Liver (tissue), 3 donors: ENCODE measurements around the gene MGAT5.

Experiments
- ATF3 ChIP-seq: IDR thresholded peaks from 2 replicates; pipeline ENCODE4 v1.6.1; 2016; ENCODE audit warnings: antibody characterized with exemption
- HNF4A ChIP-seq, 2 donors: conservative IDR thresholded peaks; 2 replicates each; pipeline ENCODE4 v1.6.1; 2016; ENCODE audit warnings: antibody characterized with exemption in 2 of 2, mild to moderate bottlenecking in 2 of 2
- HNF4G ChIP-seq: IDR thresholded peaks from 2 replicates; pipeline ENCODE4 v1.6.1; 2016; ENCODE audit warnings: antibody characterized with exemption
- JUND ChIP-seq, 2 donors: IDR thresholded peaks; 2 replicates each; pipeline ENCODE4 v1.6.1; 2016; ENCODE audit warnings: antibody characterized with exemption in 2 of 2
- MAX ChIP-seq: IDR thresholded peaks from 2 replicates; pipeline ENCODE4 v1.6.1; 2016; ENCODE audit warnings: antibody characterized with exemption
- RAD21 ChIP-seq, 2 donors: IDR thresholded peaks; 2 replicates each; pipeline ENCODE4 v1.6.1; 2016; ENCODE audit warnings: antibody characterized with exemption in 2 of 2, mild to moderate bottlenecking in 2 of 2
- SP1 ChIP-seq: IDR thresholded peaks from 2 replicates; pipeline ENCODE4 v1.6.1; 2018; ENCODE audit warnings: antibody characterized with exemption, mild to moderate bottlenecking
- TAF1 ChIP-seq: conservative IDR thresholded peaks from 2 replicates; pipeline ENCODE4 v1.6.1; 2016; ENCODE audit warnings: antibody characterized with exemption, mild to moderate bottlenecking
- YY1 ChIP-seq: IDR thresholded peaks from 2 replicates; pipeline ENCODE4 v1.6.1; 2016; ENCODE audit warnings: antibody characterized with exemption, mild to moderate bottlenecking
- TF ChIP-seq, protein P1 (sequence below): fragments of 150-350 bp; IDR thresholded peaks from 2 replicates; pipeline ENCODE4 v1.5.1; 2017; ENCODE audit warnings: improper control_type of control experiment, low read depth, low read length; ENCODE audit not compliant: missing input control
- TF ChIP-seq, protein P2 (sequence below): IDR thresholded peaks from 2 replicates; pipeline ENCODE4 v1.6.1; 2016; ENCODE audit warnings: antibody characterized with exemption, mild to moderate bottlenecking
- TF ChIP-seq, protein P3 (sequence below): IDR thresholded peaks from 2 replicates; pipeline ENCODE4 v1.6.1; 2016; ENCODE audit warnings: antibody characterized with exemption
- donor health status: healthy.
- donor health status: healthy.

DNA sequence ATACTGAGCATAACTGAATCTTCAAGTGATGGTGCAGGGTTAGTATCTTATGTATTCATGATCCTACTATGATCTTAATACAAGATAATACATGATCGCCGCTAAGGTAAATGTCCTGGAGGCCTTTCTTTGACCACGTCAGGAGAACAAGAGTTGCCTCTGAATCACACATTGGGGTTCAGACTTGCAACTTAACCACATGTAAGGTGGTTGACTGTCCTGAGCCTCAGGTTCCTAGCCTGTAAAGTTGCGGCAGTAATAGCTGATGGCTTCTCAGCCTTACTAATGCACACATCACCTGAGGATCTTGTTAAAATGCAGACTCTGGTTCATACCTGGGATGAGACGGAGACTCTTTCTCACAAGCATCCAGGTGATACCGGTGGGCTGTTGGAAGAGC lies 112.5 kb downstream of the MGAT5 start:
- TF ChIP-seq, protein P1, sequence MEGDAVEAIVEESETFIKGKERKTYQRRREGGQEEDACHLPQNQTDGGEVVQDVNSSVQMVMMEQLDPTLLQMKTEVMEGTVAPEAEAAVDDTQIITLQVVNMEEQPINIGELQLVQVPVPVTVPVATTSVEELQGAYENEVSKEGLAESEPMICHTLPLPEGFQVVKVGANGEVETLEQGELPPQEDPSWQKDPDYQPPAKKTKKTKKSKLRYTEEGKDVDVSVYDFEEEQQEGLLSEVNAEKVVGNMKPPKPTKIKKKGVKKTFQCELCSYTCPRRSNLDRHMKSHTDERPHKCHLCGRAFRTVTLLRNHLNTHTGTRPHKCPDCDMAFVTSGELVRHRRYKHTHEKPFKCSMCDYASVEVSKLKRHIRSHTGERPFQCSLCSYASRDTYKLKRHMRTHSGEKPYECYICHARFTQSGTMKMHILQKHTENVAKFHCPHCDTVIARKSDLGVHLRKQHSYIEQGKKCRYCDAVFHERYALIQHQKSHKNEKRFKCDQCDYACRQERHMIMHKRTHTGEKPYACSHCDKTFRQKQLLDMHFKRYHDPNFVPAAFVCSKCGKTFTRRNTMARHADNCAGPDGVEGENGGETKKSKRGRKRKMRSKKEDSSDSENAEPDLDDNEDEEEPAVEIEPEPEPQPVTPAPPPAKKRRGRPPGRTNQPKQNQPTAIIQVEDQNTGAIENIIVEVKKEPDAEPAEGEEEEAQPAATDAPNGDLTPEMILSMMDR, result no peak
- TF ChIP-seq SP1, result no peak
- TF ChIP-seq YY1, result no peak
- TF ChIP-seq RAD21 (IDR thresholded peaks at IDR 0.05), result no peak
- no peak for TF ChIP-seq MAX
- TF ChIP-seq, protein P2, sequence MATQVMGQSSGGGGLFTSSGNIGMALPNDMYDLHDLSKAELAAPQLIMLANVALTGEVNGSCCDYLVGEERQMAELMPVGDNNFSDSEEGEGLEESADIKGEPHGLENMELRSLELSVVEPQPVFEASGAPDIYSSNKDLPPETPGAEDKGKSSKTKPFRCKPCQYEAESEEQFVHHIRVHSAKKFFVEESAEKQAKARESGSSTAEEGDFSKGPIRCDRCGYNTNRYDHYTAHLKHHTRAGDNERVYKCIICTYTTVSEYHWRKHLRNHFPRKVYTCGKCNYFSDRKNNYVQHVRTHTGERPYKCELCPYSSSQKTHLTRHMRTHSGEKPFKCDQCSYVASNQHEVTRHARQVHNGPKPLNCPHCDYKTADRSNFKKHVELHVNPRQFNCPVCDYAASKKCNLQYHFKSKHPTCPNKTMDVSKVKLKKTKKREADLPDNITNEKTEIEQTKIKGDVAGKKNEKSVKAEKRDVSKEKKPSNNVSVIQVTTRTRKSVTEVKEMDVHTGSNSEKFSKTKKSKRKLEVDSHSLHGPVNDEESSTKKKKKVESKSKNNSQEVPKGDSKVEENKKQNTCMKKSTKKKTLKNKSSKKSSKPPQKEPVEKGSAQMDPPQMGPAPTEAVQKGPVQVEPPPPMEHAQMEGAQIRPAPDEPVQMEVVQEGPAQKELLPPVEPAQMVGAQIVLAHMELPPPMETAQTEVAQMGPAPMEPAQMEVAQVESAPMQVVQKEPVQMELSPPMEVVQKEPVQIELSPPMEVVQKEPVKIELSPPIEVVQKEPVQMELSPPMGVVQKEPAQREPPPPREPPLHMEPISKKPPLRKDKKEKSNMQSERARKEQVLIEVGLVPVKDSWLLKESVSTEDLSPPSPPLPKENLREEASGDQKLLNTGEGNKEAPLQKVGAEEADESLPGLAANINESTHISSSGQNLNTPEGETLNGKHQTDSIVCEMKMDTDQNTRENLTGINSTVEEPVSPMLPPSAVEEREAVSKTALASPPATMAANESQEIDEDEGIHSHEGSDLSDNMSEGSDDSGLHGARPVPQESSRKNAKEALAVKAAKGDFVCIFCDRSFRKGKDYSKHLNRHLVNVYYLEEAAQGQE, result no peak
- TF ChIP-seq ATF3, result no peak
- TF ChIP-seq TAF1, result no peak
- TF ChIP-seq, protein P3, sequence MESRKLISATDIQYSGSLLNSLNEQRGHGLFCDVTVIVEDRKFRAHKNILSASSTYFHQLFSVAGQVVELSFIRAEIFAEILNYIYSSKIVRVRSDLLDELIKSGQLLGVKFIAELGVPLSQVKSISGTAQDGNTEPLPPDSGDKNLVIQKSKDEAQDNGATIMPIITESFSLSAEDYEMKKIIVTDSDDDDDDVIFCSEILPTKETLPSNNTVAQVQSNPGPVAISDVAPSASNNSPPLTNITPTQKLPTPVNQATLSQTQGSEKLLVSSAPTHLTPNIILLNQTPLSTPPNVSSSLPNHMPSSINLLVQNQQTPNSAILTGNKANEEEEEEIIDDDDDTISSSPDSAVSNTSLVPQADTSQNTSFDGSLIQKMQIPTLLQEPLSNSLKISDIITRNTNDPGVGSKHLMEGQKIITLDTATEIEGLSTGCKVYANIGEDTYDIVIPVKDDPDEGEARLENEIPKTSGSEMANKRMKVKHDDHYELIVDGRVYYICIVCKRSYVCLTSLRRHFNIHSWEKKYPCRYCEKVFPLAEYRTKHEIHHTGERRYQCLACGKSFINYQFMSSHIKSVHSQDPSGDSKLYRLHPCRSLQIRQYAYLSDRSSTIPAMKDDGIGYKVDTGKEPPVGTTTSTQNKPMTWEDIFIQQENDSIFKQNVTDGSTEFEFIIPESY, result no peak
- TF ChIP-seq JUND (IDR thresholded peaks at IDR 0.05), result no peak
- no peak for TF ChIP-seq HNF4G
- TF ChIP-seq HNF4A (conservative IDR thresholded peaks at IDR 0.05), result no peak
